K562 (cell line): ENCODE results near the gene NRM. TPM values are rescaled to one million over a fixed set of nuclear protein-coding genes. Genes with fewer than 3 reads are reported as not detected.

ENCODE experiments used
- BCLAF1 ChIP-seq, 2 experiments: fragments of 450-650 bp in 1 of 2; IDR thresholded peaks; 2 replicates each; pipeline ENCODE4 v1.6.1; 2011 to 2017; ENCODE audit warnings: low read depth in 2 of 2, antibody characterized with exemption in 1 of 2, borderline replicate concordance in 1 of 2, low read length in 1 of 2, mild to moderate bottlenecking in 1 of 2, mixed read lengths in 1 of 2; ENCODE audit not compliant: control insufficient read depth in 1 of 2
- CREB3L1 ChIP-seq: fragments of 450-650 bp; IDR thresholded peaks from 2 replicates; pipeline ENCODE4 v1.6.1; 2014; ENCODE audit warnings: low read depth, mild to moderate bottlenecking, moderate library complexity, borderline replicate concordance
- ESRRB ChIP-seq: fragments of 250-450 bp; sonication (Bioruptor Pico); IDR thresholded peaks from 2 replicates; pipeline ENCODE4 v1.5.0; 2020; ENCODE audit warnings: mild to moderate bottlenecking, moderate library complexity, borderline replicate concordance
- HNRNPLL ChIP-seq: fragments of 200-400 bp; formaldehyde crosslinking; IDR thresholded peaks from 2 replicates; pipeline ENCODE4 v1.6.1; 2017; ENCODE audit warnings: low read length, low read depth, mild to moderate bottlenecking; ENCODE audit not compliant: poor library complexity, severe bottlenecking
- NCOA1 ChIP-seq: fragments of 450-650 bp; IDR thresholded peaks from 2 replicates; pipeline ENCODE4 v1.6.1; 2016; ENCODE audit warnings: low read depth
- NFIC ChIP-seq: fragments of 450-650 bp; IDR thresholded peaks from 2 replicates; pipeline ENCODE4 v1.6.1; 2017; ENCODE audit warnings: mild to moderate bottlenecking, inconsistent platforms
- OTX1 ChIP-seq: fragments of 450-650 bp; formaldehyde crosslinking; IDR thresholded peaks from 2 replicates; pipeline ENCODE4 v1.4.0; 2022; ENCODE audit warnings: mild to moderate bottlenecking
- PPARD ChIP-seq: fragments of 250-450 bp; sonication (Bioruptor Pico); IDR thresholded peaks from 2 replicates; pipeline ENCODE4 v1.8.0; 2022; ENCODE audit warnings: inconsistent platforms, mild to moderate bottlenecking, moderate library complexity
- SMARCA5 ChIP-seq: fragments of 450-650 bp; IDR thresholded peaks from 2 replicates; pipeline ENCODE4 v1.6.1; 2016
- SRF ChIP-seq, 2 experiments: fragments of 250-450, 450-650 bp in 1 of 2; sonication (Bioruptor Pico) in 1 of 2; sonication (generic) in 1 of 2; formaldehyde crosslinking; IDR thresholded peaks; 2 replicates each; pipeline versions ENCODE4 v1.5.0 to v1.5.1; 2020 to 2022; ENCODE audit warnings: mild to moderate bottlenecking in 1 of 2, missing genetic modification reagents in 1 of 2
- TEAD1 ChIP-seq, 2 experiments: fragments of 450-650 bp in 1 of 2; sonication (generic) in 1 of 2; formaldehyde crosslinking; IDR thresholded peaks; 2 replicates each; pipeline versions ENCODE4 v1.4.0 to v1.8.0; 2020 to 2022; ENCODE audit warnings: mild to moderate bottlenecking in 2 of 2, missing genetic modification reagents in 1 of 2
- polyA plus RNA-seq, 8 experiments: library from polyadenylated mRNA; depleted of rRNA in 4 of 8; stranded (reverse) in 5 of 8; unstranded in 3 of 8; fragments of >200 nt; fragmentation: Nextera tagmentation in 2 of 8; fragmentation: Illumina TruSeq in 1 of 8; extraction: Ambion mirVana in 2 of 8; extraction: Trizol in 1 of 8; gene quantifications; 2 replicates each; pipeline versions ENCODE4 v1.2.1 to v1.2.3, GENCODE V29; 2011 to 2014; ENCODE audit warnings: inconsistent platforms in 1 of 8, missing spikeins in 1 of 8
- total RNA-seq, 7 experiments: library from RNA; depleted of rRNA in 6 of 7; stranded (reverse); fragments of >200 nt in 6 of 7; fragmentation: Illumina TruSeq in 2 of 7; extraction: Trizol in 2 of 7; gene quantifications; 2 replicates each; pipeline versions ENCODE4 v1.2.1 to v1.2.3, GENCODE V29; 2011 to 2021; ENCODE audit warnings: low replicate concordance in 1 of 7
- TF ChIP-seq, protein P1 (sequence below), 3 experiments: fragments of 200-800 bp in 1 of 3; fragments of 250-450 bp in 1 of 3; fragments of 450-650 bp in 1 of 3; sonication (Bioruptor Pico) in 1 of 3; sonication (Bioruptor generic) in 1 of 3; formaldehyde crosslinking in 1 of 3; IDR thresholded peaks; 2 replicates each; pipeline versions ENCODE4 v1.6.1 to v1.8.0; 2016 to 2022; ENCODE audit warnings: mild to moderate bottlenecking in 2 of 3, missing genetic modification characterization in 2 of 3, missing compliant biosample characterization in 1 of 3, moderate library complexity in 1 of 3

Gene NRM
- total and polyA plus RNA-seq, 9 of the 15 experiments (the other 6 are each of a cell fraction or from before 2014, with no cell fraction given): 9.7 to 58.2 (median 18.1) TPM

GRCh38 chr6:30686009-30686907, 4.5 kb downstream of the NRM start, which contains the start of gene PPP1R18 (continued):
- 0 out of 4 replicates have a peak, but pooled peaks of 1 of the 2 experiments have one; percentile 26 for TF ChIP-seq BCLAF1 (IDR thresholded peaks at IDR 0.05; ENCODE audit: borderline replicate concordance in 1 of 2, control insufficient read depth in 1 of 2, low read depth in 2 of 2, low read length in 1 of 2)
- no peak for TF ChIP-seq ESRRB
- peak in 1 of 2 experiments; percentile 40; a peak in 1 of 4 replicates for TF ChIP-seq TEAD1 (CRISPR knock-in tag; IDR thresholded peaks at IDR 0.05)
- peak in 1 of 2 experiments; percentile 55; a peak in 1 of 4 replicates for TF ChIP-seq SRF (CRISPR knock-in tag; IDR thresholded peaks at IDR 0.05)
- TF ChIP-seq NCOA1: 0 out of 2 replicates have a peak, but pooled peaks have one; percentile 26
- TF ChIP-seq HNRNPLL: peak; percentile 8
- peak; percentile 46 for TF ChIP-seq OTX1
- 0 out of 2 replicates have a peak, but pooled peaks have one; percentile 13 for TF ChIP-seq NFIC
- TF ChIP-seq, protein P1, sequence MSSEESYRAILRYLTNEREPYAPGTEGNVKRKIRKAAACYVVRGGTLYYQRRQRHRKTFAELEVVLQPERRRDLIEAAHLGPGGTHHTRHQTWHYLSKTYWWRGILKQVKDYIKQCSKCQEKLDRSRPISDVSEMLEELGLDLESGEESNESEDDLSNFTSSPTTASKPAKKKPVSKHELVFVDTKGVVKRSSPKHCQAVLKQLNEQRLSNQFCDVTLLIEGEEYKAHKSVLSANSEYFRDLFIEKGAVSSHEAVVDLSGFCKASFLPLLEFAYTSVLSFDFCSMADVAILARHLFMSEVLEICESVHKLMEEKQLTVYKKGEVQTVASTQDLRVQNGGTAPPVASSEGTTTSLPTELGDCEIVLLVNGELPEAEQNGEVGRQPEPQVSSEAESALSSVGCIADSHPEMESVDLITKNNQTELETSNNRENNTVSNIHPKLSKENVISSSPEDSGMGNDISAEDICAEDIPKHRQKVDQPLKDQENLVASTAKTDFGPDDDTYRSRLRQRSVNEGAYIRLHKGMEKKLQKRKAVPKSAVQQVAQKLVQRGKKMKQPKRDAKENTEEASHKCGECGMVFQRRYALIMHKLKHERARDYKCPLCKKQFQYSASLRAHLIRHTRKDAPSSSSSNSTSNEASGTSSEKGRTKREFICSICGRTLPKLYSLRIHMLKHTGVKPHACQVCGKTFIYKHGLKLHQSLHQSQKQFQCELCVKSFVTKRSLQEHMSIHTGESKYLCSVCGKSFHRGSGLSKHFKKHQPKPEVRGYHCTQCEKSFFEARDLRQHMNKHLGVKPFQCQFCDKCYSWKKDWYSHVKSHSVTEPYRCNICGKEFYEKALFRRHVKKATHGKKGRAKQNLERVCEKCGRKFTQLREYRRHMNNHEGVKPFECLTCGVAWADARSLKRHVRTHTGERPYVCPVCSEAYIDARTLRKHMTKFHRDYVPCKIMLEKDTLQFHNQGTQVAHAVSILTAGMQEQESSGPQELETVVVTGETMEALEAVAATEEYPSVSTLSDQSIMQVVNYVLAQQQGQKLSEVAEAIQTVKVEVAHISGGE (CRISPR knock-in tag; IDR thresholded peaks at IDR 0.05): peak in 1 of 3 experiments; percentile 59; a peak in 2 of 6 replicates
- TF ChIP-seq PPARD (CRISPR knock-in tag): no peak
- TF ChIP-seq CREB3L1: no peak
- TF ChIP-seq SMARCA5: peak; percentile 60; the same call in 1 of the 2 replicates
